Suprapubic skin (tissue), 4 donors: Measurements from ENCODE around the gene TPSAB1. TPM values are rescaled to one million over a fixed set of nuclear protein-coding genes. Genes with fewer than 3 reads are reported as not detected.

Experiments
- DNase-seq, 2 donors: peaks; one replicate each; pipeline ENCODE4 v3.0.0-alpha.2; 2019; ENCODE audit warnings: low spot score in 2 of 2
- H3K27ac ChIP-seq: fragments of 200-600 bp; sonication (generic); one replicate; pipeline ENCODE4 v1.5.1; 2019
- H3K27me3 ChIP-seq: fragments of 200-600 bp; sonication (generic); one replicate; pipeline ENCODE4 v1.5.1; 2019
- H3K36me3 ChIP-seq: fragments of 200-600 bp; sonication (generic); one replicate; pipeline ENCODE4 v1.5.1; 2019
- H3K4me1 ChIP-seq: fragments of 200-600 bp; sonication (generic); one replicate; pipeline ENCODE4 v1.5.1; 2019
- H3K4me3 ChIP-seq: fragments of 200-600 bp; sonication (generic); one replicate; pipeline ENCODE4 v1.5.1; 2019; ENCODE audit warnings: mild to moderate bottlenecking
- H3K9me3 ChIP-seq: fragments of 200-600 bp; sonication (generic); one replicate; pipeline ENCODE4 v1.5.1; 2019
- CTCF ChIP-seq, 2 donors: fragments of 200-600 bp in 1 of 2; fragments of 450-650 bp in 1 of 2; sonication (generic) in 1 of 2; IDR thresholded peaks; one replicate each; pipeline ENCODE4 v1.5.1; 2016 to 2019; ENCODE audit warnings: antibody characterized with exemption in 2 of 2, mild to moderate bottlenecking in 1 of 2, moderate library complexity in 1 of 2
- EP300 ChIP-seq: sonication (generic); formaldehyde crosslinking; IDR thresholded peaks from one replicate; pipeline ENCODE4 v1.6.1; 2017; ENCODE audit warnings: antibody characterized with exemption
- POLR2A ChIP-seq, 2 donors: fragments of 450-650 bp; IDR thresholded peaks; one replicate each; pipeline ENCODE4 v1.6.1; 2017; ENCODE audit warnings: antibody characterized with exemption in 2 of 2, mild to moderate bottlenecking in 2 of 2, moderate library complexity in 2 of 2
- POLR2AphosphoS5 ChIP-seq, 3 donors: sonication (generic); formaldehyde crosslinking; IDR thresholded peaks; one replicate each; pipeline ENCODE4 v1.6.1; 2017; ENCODE audit warnings: antibody characterized with exemption in 3 of 3
- WGBS: methylation state at CpG from one replicate; pipeline ENCODE4 v1.1.5; 2018; 5-methylcytosine and 5-hydroxymethylcytosine counted together
- total RNA-seq, 4 donors: library from RNA; depleted of rRNA; stranded (reverse); fragments of >200 nt; gene quantifications; one replicate each; pipeline ENCODE4 v1.1.0, GENCODE V29; 2016

TPSAB1 gene
- total RNA-seq, 4 donors from 2014 or later: 6.0 to 36.8 (median 16.5) TPM

GRCh38 chr16:1206326-1206725 is 34.2 kb upstream of the TPSAB1 start:
- TF ChIP-seq EP300: no peak
- TF ChIP-seq POLR2A (IDR thresholded peaks at IDR 0.05): no peak
- no peak for TF ChIP-seq CTCF (IDR thresholded peaks at IDR 0.05)
- TF ChIP-seq POLR2AphosphoS5 (IDR thresholded peaks at IDR 0.05): no peak
- H3K27ac ChIP-seq: no peak overlapping the region
- no peaks in the 10 kb centered on the region for H3K9me3 ChIP-seq
- DNase-seq: no peak
- no peaks in the 10 kb centered on the region for H3K4me1 ChIP-seq
- H3K4me3 ChIP-seq: no peak overlapping the region
- peaks cover 33% of the 10 kb centered on the region for H3K27me3 ChIP-seq
- WGBS: 75% methylated on average over 5 of the region's 9 CpGs
- peaks cover 4% of the 10 kb centered on the region for H3K36me3 ChIP-seq

- no peaks in the 10 kb centered on the region for H3K9me3 ChIP-seq
- TF ChIP-seq EP300 (no peak), CTCF (IDR thresholded peaks at IDR 0.05) (no peak), POLR2A (IDR thresholded peaks at IDR 0.05) (no peak), POLR2AphosphoS5 (IDR thresholded peaks at IDR 0.05) (no peak)
- H3K27me3 ChIP-seq: peaks cover 33% of the 10 kb centered on the region
- no peak for DNase-seq
- H3K36me3 ChIP-seq: peaks cover 9% of the 10 kb centered on the region
- no peaks in the 10 kb centered on the region for H3K4me1 ChIP-seq
- no peak overlapping the region for H3K4me3 ChIP-seq
- WGBS: 57% methylated on average over 9 of the region's 16 CpGs
- no peak overlapping the region for H3K27ac ChIP-seq
Observed at GRCh38 chr16:1206786-1207185, 33.7 kb upstream of the TPSAB1 start.

GRCh38 chr16:1208239-1208830 is 32.2 kb upstream of the TPSAB1 start:
- no peak for TF ChIP-seq EP300
- no peak for TF ChIP-seq CTCF (IDR thresholded peaks at IDR 0.05)
- no peak for TF ChIP-seq POLR2AphosphoS5 (IDR thresholded peaks at IDR 0.05)
- TF ChIP-seq POLR2A (IDR thresholded peaks at IDR 0.05): no peak
- 79% methylated on average over 16 of the region's 22 CpGs for WGBS
- Histone ChIP-seq H3K27me3 (peaks cover 33% of the 10 kb centered on the region), H3K4me1 (no peaks in the 10 kb centered on the region), H3K36me3 (peaks cover 10% of the 10 kb centered on the region), H3K9me3 (no peaks in the 10 kb centered on the region), H3K27ac (no peak overlapping the region), H3K4me3 (no peak overlapping the region)
- no peak for DNase-seq

GRCh38 chr16:1209081-1209480 is 31.4 kb upstream of the TPSAB1 start:
- peaks cover 10% of the 10 kb centered on the region for H3K36me3 ChIP-seq

GRCh38 chr16:1210461-1210860 is 30.0 kb upstream of the TPSAB1 start:
- DNase-seq: no peak
- no peak overlapping the region for H3K27ac ChIP-seq
- H3K36me3 ChIP-seq: peaks cover 10% of the 10 kb centered on the region
- H3K4me1 ChIP-seq: no peaks in the 10 kb centered on the region
- no peaks in the 10 kb centered on the region for H3K9me3 ChIP-seq
- H3K4me3 ChIP-seq: no peak overlapping the region
- 93% methylated on average over 15 of the region's 23 CpGs for WGBS
- H3K27me3 ChIP-seq: peaks cover 33% of the 10 kb centered on the region
- TF ChIP-seq POLR2A (IDR thresholded peaks at IDR 0.05): no peak
- TF ChIP-seq CTCF (IDR thresholded peaks at IDR 0.05): no peak
- no peak for TF ChIP-seq POLR2AphosphoS5 (IDR thresholded peaks at IDR 0.05)
- no peak for TF ChIP-seq EP300

More at GRCh38 chr16:1209081-1209480, 31.4 kb upstream of the TPSAB1 start:
- H3K27me3 ChIP-seq: peaks cover 33% of the 10 kb centered on the region
- no peak overlapping the region for H3K27ac ChIP-seq
- H3K4me1 ChIP-seq: no peaks in the 10 kb centered on the region
- no peak for DNase-seq
- no peaks in the 10 kb centered on the region for H3K9me3 ChIP-seq
- WGBS: 97% methylated on average over 29 of the region's 43 CpGs
- TF ChIP-seq CTCF (IDR thresholded peaks at IDR 0.05) (no peak), POLR2A (IDR thresholded peaks at IDR 0.05) (no peak), POLR2AphosphoS5 (IDR thresholded peaks at IDR 0.05) (no peak), EP300 (no peak)
- no peak overlapping the region for H3K4me3 ChIP-seq
